MM.1S (cell line): ENCODE data around the gene THADA.

Experiments
- DNase-seq: peaks from one replicate; pipeline ENCODE4 v3.0.0-alpha.2; 2015
- H2AFZ ChIP-seq: fragments of 300-600 bp; sonication (generic); 2 replicates; pipeline ENCODE4 v1.6.0; 2016; ENCODE audit warnings: antibody characterized with exemption, low read length
- H3F3A ChIP-seq: fragments of 300-600 bp; sonication (generic); 2 replicates; pipeline ENCODE4 v1.6.1; 2016; ENCODE audit warnings: mild to moderate bottlenecking, antibody characterized with exemption, low read length, moderate library complexity, mixed read lengths; ENCODE audit not compliant: insufficient read depth
- H3K27ac ChIP-seq: fragments of 300-600 bp; sonication (generic); 2 replicates; pipeline ENCODE4 v1.5.1; 2016; ENCODE audit warnings: mild to moderate bottlenecking, low read length
- H3K27me3 ChIP-seq: fragments of 300-600 bp; sonication (generic); replicated peaks from 2 replicates; pipeline ENCODE4 v1.6.0; 2016; ENCODE audit warnings: low read length; ENCODE audit not compliant: insufficient read depth
- H3K36me3 ChIP-seq: fragments of 300-600 bp; sonication (generic); replicated peaks from 2 replicates; pipeline ENCODE4 v1.6.1; 2016; ENCODE audit warnings: mild to moderate bottlenecking, low read length, mixed read lengths; ENCODE audit not compliant: insufficient read depth
- H3K4me1 ChIP-seq: fragments of 300-600 bp; sonication (generic); 2 replicates; pipeline ENCODE4 v1.6.1; 2016; ENCODE audit warnings: low read length, mixed read lengths
- H3K4me2 ChIP-seq: fragments of 300-600 bp; sonication (generic); 2 replicates; pipeline ENCODE4 v1.6.0; 2016; ENCODE audit warnings: low read depth, low read length
- H3K4me3 ChIP-seq: fragments of 300-600 bp; sonication (generic); 2 replicates; pipeline ENCODE4 v1.5.1; 2016; ENCODE audit warnings: low read length, mixed read lengths
- H3K79me2 ChIP-seq: fragments of 300-600 bp; sonication (generic); 2 replicates; pipeline ENCODE4 v1.6.1; 2016; ENCODE audit warnings: mixed run types, low read length, mixed read lengths
- H3K9ac ChIP-seq: fragments of 300-600 bp; sonication (generic); 2 replicates; pipeline ENCODE4 v1.6.1; 2016; ENCODE audit warnings: low read length, mixed read lengths
- H3K9me2 ChIP-seq: fragments of 300-600 bp; sonication (generic); replicated peaks from 2 replicates; pipeline ENCODE4 v1.6.1; 2016; ENCODE audit warnings: mild to moderate bottlenecking, low read length, mixed read lengths; ENCODE audit not compliant: insufficient read depth
- H3K9me3 ChIP-seq: fragments of 300-600 bp; sonication (generic); replicated peaks from 2 replicates; pipeline ENCODE4 v1.6.1; 2016; ENCODE audit warnings: mild to moderate bottlenecking, low read length, mixed read lengths; ENCODE audit not compliant: insufficient read depth
- H4K20me1 ChIP-seq: fragments of 300-600 bp; sonication (generic); 2 replicates; pipeline ENCODE4 v1.6.1; 2016; ENCODE audit warnings: mild to moderate bottlenecking, low read length, moderate library complexity, mixed read lengths; ENCODE audit not compliant: insufficient read depth
- CTCF ChIP-seq: fragments of 300-600 bp; sonication (generic); IDR thresholded peaks from 2 replicates; pipeline ENCODE4 v1.5.1; 2016; ENCODE audit warnings: antibody characterized with exemption, low read length, mixed read lengths
- EZH2 ChIP-seq: fragments of 300-600 bp; sonication (generic); optimal IDR thresholded peaks from 2 replicates; pipeline ENCODE3; 2017; ENCODE audit warnings: low read depth, mild to moderate bottlenecking, antibody characterized with exemption, low read length, mixed read lengths
- EZH2phosphoT487 ChIP-seq: fragments of 300-600 bp; sonication (generic); IDR thresholded peaks from 2 replicates; pipeline ENCODE4 v1.6.1; 2018; ENCODE audit warnings: antibody characterized with exemption, low read length

THADA gene

GRCh38 chr2:43198263-43198662 lies 397.6 kb downstream of the THADA start:
- no peak overlapping the region for H2AFZ ChIP-seq
- H3K27me3 ChIP-seq = no peaks in the 10 kb centered on the region
- no peaks in the 10 kb centered on the region for H3K36me3 ChIP-seq
- no peaks in the 10 kb centered on the region for H4K20me1 ChIP-seq
- no peaks in the 10 kb centered on the region for H3K4me1 ChIP-seq
- no peaks in the 10 kb centered on the region for H3K79me2 ChIP-seq
- TF ChIP-seq EZH2 (no peak), EZH2phosphoT487 (no peak), CTCF (no peak)
- H3K9me3 ChIP-seq = no peaks in the 10 kb centered on the region
- no peak overlapping the region for H3K4me2 ChIP-seq
- no peaks in the 10 kb centered on the region for H3K9me2 ChIP-seq
- no peak overlapping the region for H3K9ac ChIP-seq
- no peaks in the 10 kb centered on the region for H3F3A ChIP-seq
- no peak overlapping the region for H3K4me3 ChIP-seq
- no peak overlapping the region for H3K27ac ChIP-seq
- no peak for DNase-seq

- no peaks in the 10 kb centered on the region for H3K27me3 ChIP-seq
- H3K79me2 ChIP-seq = no peaks in the 10 kb centered on the region
- H3K36me3 ChIP-seq = no peaks in the 10 kb centered on the region
- no peak overlapping the region for H3K4me2 ChIP-seq
- TF ChIP-seq EZH2phosphoT487 (no peak), CTCF (no peak), EZH2 (no peak)
- H3K9ac ChIP-seq = no peak overlapping the region
- H2AFZ ChIP-seq = no peak overlapping the region
- no peak overlapping the region for H3K27ac ChIP-seq
- H3K9me2 ChIP-seq = no peaks in the 10 kb centered on the region
- no peak overlapping the region for H3K4me3 ChIP-seq
- no peaks in the 10 kb centered on the region for H4K20me1 ChIP-seq
- no peaks in the 10 kb centered on the region for H3F3A ChIP-seq
- H3K4me1 ChIP-seq = no peaks in the 10 kb centered on the region
- no peak for DNase-seq
- H3K9me3 ChIP-seq = no peaks in the 10 kb centered on the region
These were observed 398.3 kb downstream of the THADA start for GRCh38 chr2:43197588-43197896.

GRCh38 chr2:43196768-43197587 lies 398.9 kb downstream of the THADA start:
- H3K36me3 ChIP-seq = no peaks in the 10 kb centered on the region
- H4K20me1 ChIP-seq = no peaks in the 10 kb centered on the region
- no peaks in the 10 kb centered on the region for H3K27me3 ChIP-seq
- no peak overlapping the region for H3K27ac ChIP-seq
- H3K9me3 ChIP-seq = no peaks in the 10 kb centered on the region
- no peak for DNase-seq
- H3K4me3 ChIP-seq = no peak overlapping the region
- no peak overlapping the region for H3K9ac ChIP-seq
- H3F3A ChIP-seq = no peaks in the 10 kb centered on the region
- no peak overlapping the region for H3K4me2 ChIP-seq
- TF ChIP-seq CTCF (no peak), EZH2phosphoT487 (no peak), EZH2 (no peak)
- no peaks in the 10 kb centered on the region for H3K79me2 ChIP-seq
- H3K4me1 ChIP-seq = no peaks in the 10 kb centered on the region
- no peaks in the 10 kb centered on the region for H3K9me2 ChIP-seq
- no peak overlapping the region for H2AFZ ChIP-seq
